SU-DHL-6 (cell line): ENCODE measurements around the gene CREG2.

Experiments
- H2AFZ ChIP-seq: fragments of 200-600 bp; sonication (generic); 2 replicates; pipeline ENCODE4 v1.6.1; 2014; ENCODE audit warnings: low read depth, mild to moderate bottlenecking, moderate library complexity, mixed read lengths, antibody characterized with exemption, low read length; ENCODE audit not compliant: severe bottlenecking
- H3F3A ChIP-seq: fragments of 200-600 bp; shearing (Covaris generic); 2 replicates; pipeline ENCODE4 v1.6.0; 2016; ENCODE audit warnings: antibody characterized with exemption, mild to moderate bottlenecking; ENCODE audit not compliant: insufficient read depth
- H3K27ac ChIP-seq: fragments of 200-600 bp; sonication (generic); 2 replicates; pipeline ENCODE4 v1.5.1; 2016; ENCODE audit warnings: low read depth, mild to moderate bottlenecking, low read length, moderate library complexity, mixed read lengths
- H3K27me3 ChIP-seq: fragments of 200-600 bp; sonication (generic), shearing (Covaris generic); 2 replicates; pipeline ENCODE4 v1.6.0; 2014; ENCODE audit warnings: mild to moderate bottlenecking, low read length
- H3K36me3 ChIP-seq: fragments of 200-600 bp; sonication (generic); 2 replicates; pipeline ENCODE4 v1.6.1; 2014; ENCODE audit warnings: mild to moderate bottlenecking, low read length, mixed read lengths
- H3K4me2 ChIP-seq: fragments of 300-600, 200-600 bp; shearing (Covaris generic), sonication (generic); 2 replicates; pipeline ENCODE4 v1.6.0; 2014; ENCODE audit warnings: low read length, low read depth, mild to moderate bottlenecking; ENCODE audit not compliant: poor library complexity, severe bottlenecking
- H3K4me3 ChIP-seq: fragments of 200-600 bp; sonication (generic); 2 replicates; pipeline ENCODE4 v1.5.1; 2014; ENCODE audit warnings: antibody characterized with exemption, low read length, mild to moderate bottlenecking, mixed read lengths; ENCODE audit not compliant: insufficient read depth, poor library complexity, severe bottlenecking
- H3K79me2 ChIP-seq: fragments of 200-600 bp; sonication (generic); 2 replicates; pipeline ENCODE4 v1.6.1; 2014; ENCODE audit warnings: mild to moderate bottlenecking, low read length, moderate library complexity; ENCODE audit not compliant: insufficient read depth
- H3K9ac ChIP-seq: fragments of 200-600 bp; sonication (generic); 2 replicates; pipeline ENCODE4 v1.7.0; 2014; ENCODE audit warnings: mild to moderate bottlenecking, low read length
- H3K9me2 ChIP-seq: fragments of 200-600 bp; sonication (generic); replicated peaks from 2 replicates; pipeline ENCODE4 v1.6.1; 2014; ENCODE audit warnings: low read length; ENCODE audit not compliant: insufficient read depth
- H3K9me3 ChIP-seq: fragments of 200-600 bp; sonication (generic); 2 replicates; pipeline ENCODE4 v1.6.1; 2014; ENCODE audit warnings: low read length, mixed read lengths; ENCODE audit not compliant: insufficient read depth
- H4K20me1 ChIP-seq: fragments of 200-600 bp; sonication (generic); 2 replicates; pipeline ENCODE4 v1.6.1; 2014; ENCODE audit warnings: low read depth, mild to moderate bottlenecking, antibody characterized with exemption, low read length, moderate library complexity, mixed read lengths
- EZH2phosphoT487 ChIP-seq: fragments of 200-600 bp; sonication (generic), shearing (Covaris generic); conservative IDR thresholded peaks from 2 replicates; pipeline ENCODE4 v1.6.1; 2018; ENCODE audit warnings: mild to moderate bottlenecking, antibody characterized with exemption, low read length, moderate library complexity, mixed read lengths
- TF ChIP-seq, protein P1 (sequence below): fragments of 200-600 bp; sonication (generic); IDR thresholded peaks from one replicate; pipeline ENCODE4 v1.5.1; 2017; ENCODE audit warnings: antibody characterized with exemption, mild to moderate bottlenecking, low read length, moderate library complexity; ENCODE audit not compliant: insufficient read depth, poor library complexity, severe bottlenecking

The CREG2 gene

DNA sequence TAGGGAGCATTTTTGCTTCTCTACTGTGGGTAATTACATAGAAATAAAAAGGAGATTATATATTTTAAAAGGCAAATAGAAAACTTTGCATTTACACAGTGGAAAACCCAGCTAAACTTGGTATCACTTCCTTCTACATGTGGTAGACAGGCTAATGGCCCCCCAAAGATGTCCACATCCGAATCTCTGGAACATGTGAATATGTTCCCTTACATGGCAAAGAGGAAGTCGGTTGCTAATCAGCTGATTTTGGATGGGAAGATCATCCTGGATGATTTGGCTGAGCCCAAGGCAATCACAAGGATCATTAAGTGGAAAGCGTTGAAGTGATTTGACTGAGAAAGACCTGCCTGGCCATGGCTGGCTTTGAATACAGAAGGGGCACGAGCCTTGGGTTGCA lies 26.2 kb downstream of the CREG2 start:
- no peak for TF ChIP-seq EZH2phosphoT487
- TF ChIP-seq, protein P1, sequence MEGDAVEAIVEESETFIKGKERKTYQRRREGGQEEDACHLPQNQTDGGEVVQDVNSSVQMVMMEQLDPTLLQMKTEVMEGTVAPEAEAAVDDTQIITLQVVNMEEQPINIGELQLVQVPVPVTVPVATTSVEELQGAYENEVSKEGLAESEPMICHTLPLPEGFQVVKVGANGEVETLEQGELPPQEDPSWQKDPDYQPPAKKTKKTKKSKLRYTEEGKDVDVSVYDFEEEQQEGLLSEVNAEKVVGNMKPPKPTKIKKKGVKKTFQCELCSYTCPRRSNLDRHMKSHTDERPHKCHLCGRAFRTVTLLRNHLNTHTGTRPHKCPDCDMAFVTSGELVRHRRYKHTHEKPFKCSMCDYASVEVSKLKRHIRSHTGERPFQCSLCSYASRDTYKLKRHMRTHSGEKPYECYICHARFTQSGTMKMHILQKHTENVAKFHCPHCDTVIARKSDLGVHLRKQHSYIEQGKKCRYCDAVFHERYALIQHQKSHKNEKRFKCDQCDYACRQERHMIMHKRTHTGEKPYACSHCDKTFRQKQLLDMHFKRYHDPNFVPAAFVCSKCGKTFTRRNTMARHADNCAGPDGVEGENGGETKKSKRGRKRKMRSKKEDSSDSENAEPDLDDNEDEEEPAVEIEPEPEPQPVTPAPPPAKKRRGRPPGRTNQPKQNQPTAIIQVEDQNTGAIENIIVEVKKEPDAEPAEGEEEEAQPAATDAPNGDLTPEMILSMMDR, result no peak

DNA sequence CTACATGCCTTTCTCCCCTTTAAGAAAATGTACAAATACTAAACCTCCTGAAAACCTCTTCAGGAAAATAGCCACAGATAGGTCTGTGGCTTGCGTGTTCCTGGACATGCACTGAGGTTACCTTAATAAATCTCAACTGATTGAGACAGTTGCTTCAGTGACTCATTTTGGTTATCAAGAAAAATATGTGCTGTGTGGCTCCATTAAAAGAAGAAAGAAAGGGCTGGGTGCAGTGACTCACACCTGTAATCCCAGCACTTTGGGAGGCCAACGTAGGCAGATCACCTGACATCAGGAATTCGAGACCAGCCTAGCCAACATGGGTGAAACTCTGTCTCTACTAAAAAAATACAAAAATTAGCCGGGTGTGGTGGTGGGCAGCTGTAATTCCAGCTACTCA lies 27.1 kb downstream of the CREG2 start:
- H3K27me3 ChIP-seq, result no peaks in the 10 kb centered on the region
- H3K4me2 ChIP-seq, result no peak overlapping the region
- no peak overlapping the region for H3K4me3 ChIP-seq

More for the DNA sequence above, 26.2 kb downstream of the CREG2 start:
- no peak overlapping the region for H3K4me3 ChIP-seq
- no peaks in the 10 kb centered on the region for H3K79me2 ChIP-seq
- H3F3A ChIP-seq, result no peaks in the 10 kb centered on the region
- no peaks in the 10 kb centered on the region for H3K36me3 ChIP-seq
- H3K9ac ChIP-seq, result no peak overlapping the region
- H2AFZ ChIP-seq, result no peak overlapping the region
- no peaks in the 10 kb centered on the region for H3K27me3 ChIP-seq
- no peaks in the 10 kb centered on the region for H3K9me2 ChIP-seq
- H3K27ac ChIP-seq, result no peak overlapping the region
- H3K9me3 ChIP-seq, result no peaks in the 10 kb centered on the region
- H3K4me2 ChIP-seq, result no peak overlapping the region
- H4K20me1 ChIP-seq, result no peaks in the 10 kb centered on the region

DNA sequence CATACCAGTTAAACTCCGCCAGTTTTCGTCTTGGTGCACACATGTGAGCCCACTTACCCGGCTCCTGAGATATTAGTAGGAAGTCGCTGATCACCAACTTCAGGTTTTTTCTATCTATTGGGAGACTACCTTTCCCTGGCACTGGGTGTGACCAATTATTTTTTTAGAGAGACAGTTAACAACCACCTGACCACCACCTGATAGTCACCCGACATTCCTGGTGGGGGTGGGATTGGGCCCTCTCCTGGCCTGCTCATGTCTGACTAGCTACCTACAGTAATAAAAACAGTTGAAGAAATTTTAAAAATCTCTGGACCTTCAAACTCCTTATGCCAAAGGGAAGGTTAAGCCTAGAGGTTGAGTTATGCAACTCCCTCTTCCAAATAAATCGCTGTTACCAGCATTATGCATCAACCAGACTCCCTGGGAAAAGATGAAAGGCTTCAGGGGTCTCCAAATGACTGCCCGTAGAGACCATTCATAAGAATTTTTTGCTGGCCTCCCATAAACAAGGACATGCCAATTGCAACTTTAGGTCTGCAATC lies 27.8 kb downstream of the CREG2 start:
- Histone ChIP-seq H3K27me3 (no peaks in the 10 kb centered on the region), H3K9me3 (no peaks in the 10 kb centered on the region), H4K20me1 (no peaks in the 10 kb centered on the region), H3K79me2 (no peaks in the 10 kb centered on the region), H3K36me3 (no peaks in the 10 kb centered on the region), H3K27ac (no peak overlapping the region), H3F3A (no peaks in the 10 kb centered on the region), H2AFZ (no peak overlapping the region), H3K9ac (no peak overlapping the region), H3K4me2 (no peak overlapping the region), H3K4me3 (no peak overlapping the region), H3K9me2 (no peaks in the 10 kb centered on the region)
- TF ChIP-seq, protein P1, result no peak
- TF ChIP-seq EZH2phosphoT487, result no peak

More for the DNA sequence above, 27.1 kb downstream of the CREG2 start:
- Histone ChIP-seq H3K9ac (no peak overlapping the region), H4K20me1 (no peaks in the 10 kb centered on the region), H3K79me2 (no peaks in the 10 kb centered on the region), H3F3A (no peaks in the 10 kb centered on the region), H2AFZ (no peak overlapping the region), H3K36me3 (no peaks in the 10 kb centered on the region), H3K27ac (no peak overlapping the region), H3K9me2 (no peaks in the 10 kb centered on the region), H3K9me3 (no peaks in the 10 kb centered on the region)
- TF ChIP-seq, protein P1, result no peak
- no peak for TF ChIP-seq EZH2phosphoT487
